ENCODE data around the gene APC. TPM values are rescaled to one million over a fixed set of nuclear protein-coding genes. Genes with fewer than 3 reads are reported as not detected.

The APC gene
- polyA plus RNA-seq, 12 donors = 24.7 to 31.8 (median 27.5) TPM; not detected in 1

Other genes starting within 250 kb of the APC start
- gene SRP19, start 123.4 kb downstream of the APC start, polyA plus RNA-seq (ENCODE audit: insufficient read length in 12 of 12) = 100 to 1,000 TPM in 1 of 12 donors, 10 to 100 TPM in 10, not detected in 1; 53.7 to 178 (median 74.2) TPM
- 10 to 100 TPM in 11 of 12 donors, not detected in 1; 57.5 to 83.9 (median 73.0) TPM for gene REEP5, start 184.3 kb downstream of the APC start, polyA plus RNA-seq (ENCODE audit: insufficient read length in 12 of 12)
- 10 to 100 TPM; 19.6 to 67.9 (median 27.1) TPM for gene DCP2, start 238.9 kb downstream of the APC start, polyA plus RNA-seq (ENCODE audit: insufficient read length in 12 of 12)